K562 (cell line): Measurements from ENCODE around the gene RBM5. TPM values are rescaled to one million over a fixed set of nuclear protein-coding genes. Genes with fewer than 3 reads are reported as not detected.
A peak's percentile ranks its signal among the peaks of the same experiment; 100 is the strongest.

Experiments used
- ARID3B ChIP-seq: fragments of 250-450 bp; sonication (Bioruptor Pico); IDR thresholded peaks from 2 replicates; pipeline ENCODE4 v1.4.0; 2020; ENCODE audit warnings: borderline replicate concordance
- DMBX1 ChIP-seq: fragments of 250-450 bp; sonication (Bioruptor Pico); IDR thresholded peaks from 2 replicates; pipeline ENCODE4 v1.8.0; 2022; ENCODE audit warnings: inconsistent platforms, mild to moderate bottlenecking, moderate library complexity, borderline replicate concordance
- E4F1 ChIP-seq: fragments of 250-450 bp; sonication (Bioruptor Pico); IDR thresholded peaks from 2 replicates; pipeline ENCODE4 v1.5.0; 2021; ENCODE audit warnings: mild to moderate bottlenecking, borderline replicate concordance
- ETS1 ChIP-seq: conservative IDR thresholded peaks from 2 replicates; pipeline ENCODE4 v1.6.1; 2011; ENCODE audit warnings: low read depth, mild to moderate bottlenecking, low read length; ENCODE audit not compliant: control insufficient read depth
- HDAC1 ChIP-seq, 2 experiments: fragments of 450-650 bp; IDR thresholded peaks; 2 replicates each; pipeline ENCODE4 v1.6.1; 2016 to 2017; ENCODE audit warnings: inconsistent platforms in 1 of 2, mild to moderate bottlenecking in 1 of 2, moderate library complexity in 1 of 2
- MAFG ChIP-seq: fragments of 450-650 bp; conservative IDR thresholded peaks from 2 replicates; pipeline ENCODE4 v1.6.1; 2016; ENCODE audit warnings: missing genetic modification characterization, missing compliant biosample characterization
- MXI1 ChIP-seq: IDR thresholded peaks from 2 replicates; pipeline ENCODE4 v1.6.1; 2011; ENCODE audit warnings: low read depth, mild to moderate bottlenecking, improper control_type of control experiment, low read length
- SMAD2 ChIP-seq: fragments of 150-350 bp; IDR thresholded peaks from 2 replicates; pipeline ENCODE4 v1.6.1; 2014; ENCODE audit warnings: low read depth, mild to moderate bottlenecking, low read length
- TFAP4 ChIP-seq: sonication (generic); formaldehyde crosslinking; IDR thresholded peaks from 2 replicates; pipeline ENCODE4 v1.8.0; 2022; ENCODE audit warnings: missing genetic modification reagents, mild to moderate bottlenecking, moderate library complexity, borderline replicate concordance
- TFE3 ChIP-seq: fragments of 450-650 bp; formaldehyde crosslinking; IDR thresholded peaks from 2 replicates; pipeline ENCODE4 v1.4.0; 2020; ENCODE audit warnings: mild to moderate bottlenecking, mixed read lengths
- TSHZ1 ChIP-seq: fragments of 250-450 bp; sonication (Bioruptor Pico); IDR thresholded peaks from 2 replicates; pipeline ENCODE4 v1.4.0; 2020; ENCODE audit warnings: mild to moderate bottlenecking, moderate library complexity
- XRCC3 ChIP-seq: fragments of 450-650 bp; IDR thresholded peaks from 2 replicates; pipeline ENCODE4 v1.6.1; 2017; ENCODE audit warnings: mild to moderate bottlenecking, moderate library complexity
- ZBTB17 ChIP-seq: fragments of 450-650 bp; formaldehyde crosslinking; IDR thresholded peaks from 2 replicates; pipeline ENCODE4 v1.4.0; 2020; ENCODE audit warnings: mild to moderate bottlenecking
- ZNF174 ChIP-seq: fragments of 250-450 bp; sonication (Bioruptor Pico); IDR thresholded peaks from 2 replicates; pipeline ENCODE4 v1.4.0; 2020; ENCODE audit warnings: mild to moderate bottlenecking
- polyA plus RNA-seq, 8 experiments: library from polyadenylated mRNA; depleted of rRNA in 4 of 8; stranded (reverse) in 5 of 8; unstranded in 3 of 8; fragments of >200 nt; fragmentation: Nextera tagmentation in 2 of 8; fragmentation: Illumina TruSeq in 1 of 8; extraction: Ambion mirVana in 2 of 8; extraction: Trizol in 1 of 8; gene quantifications; 2 replicates each; pipeline versions ENCODE4 v1.2.1 to v1.2.3, GENCODE V29; 2011 to 2014; ENCODE audit warnings: inconsistent platforms in 1 of 8, missing spikeins in 1 of 8
- total RNA-seq, 7 experiments: library from RNA; depleted of rRNA in 6 of 7; stranded (reverse); fragments of >200 nt in 6 of 7; fragmentation: Illumina TruSeq in 2 of 7; extraction: Trizol in 2 of 7; gene quantifications; 2 replicates each; pipeline versions ENCODE4 v1.2.1 to v1.2.3, GENCODE V29; 2011 to 2021; ENCODE audit warnings: low replicate concordance in 1 of 7

The RBM5 gene
- total and polyA plus RNA-seq, 9 of the 15 experiments (the other 6 are each of a cell fraction or from before 2014, with no cell fraction given) = 24.5 to 153 (median 81.6) TPM

GRCh38 chr3:50088725-50089608 is at the start of gene RBM5 (continued):
- no peak for TF ChIP-seq ARID3B (CRISPR knock-in tag)
- TF ChIP-seq TSHZ1 = no peak
- TF ChIP-seq TFE3 (CRISPR knock-in tag) = no peak
- 0 out of 2 replicates have a peak, but pooled peaks have one; percentile 31 for TF ChIP-seq ETS1
- 0 out of 2 replicates have a peak, but pooled peaks have one; percentile 56 for TF ChIP-seq TFAP4 (CRISPR knock-in tag)
- no peak for TF ChIP-seq E4F1
- TF ChIP-seq ZBTB17 (CRISPR knock-in tag) = no peak
- no peak for TF ChIP-seq MAFG (tag)
- TF ChIP-seq ZNF174 (CRISPR knock-in tag) = no peak
- TF ChIP-seq XRCC3 = no peak
- no peak for TF ChIP-seq DMBX1
- no peak for TF ChIP-seq SMAD2
- 0 out of 4 replicates have a peak, but pooled peaks of 1 of the 2 experiments have one; percentile 23 for TF ChIP-seq HDAC1 (IDR thresholded peaks at IDR 0.05)
- TF ChIP-seq MXI1 = no peak
